ENCODE results near the gene TMEM106C. TPM values are rescaled to one million over a fixed set of nuclear protein-coding genes. Genes with fewer than 3 reads are reported as not detected.

The TMEM106C gene
- total and polyA plus RNA-seq, 8 donors, result 24.7 to 44.7 (median 31.7) TPM

DNA sequence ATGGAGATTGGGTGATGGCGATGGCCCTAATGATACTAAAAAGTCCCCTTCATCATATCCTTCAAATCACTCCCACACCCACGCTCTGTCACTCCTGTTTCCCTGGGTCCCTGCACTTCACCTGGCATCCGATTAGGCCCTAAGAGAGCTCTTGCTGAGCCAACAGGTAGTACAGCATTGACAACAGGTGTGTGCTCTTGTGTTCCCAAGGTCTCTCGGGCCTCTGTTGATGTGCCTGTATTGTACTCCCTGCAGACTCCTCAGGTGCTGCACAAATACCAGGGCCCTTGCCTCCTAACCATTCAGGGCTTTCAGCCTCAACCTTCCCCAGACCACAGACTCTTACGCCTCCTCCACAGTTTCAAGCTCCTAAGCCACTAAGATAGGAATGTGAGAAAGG is 32.8 kb upstream of the TMEM106C start:
- ATAC-seq, result no peak
- WGBS, 2 donors, result 84 to 85% methylated on average over 5 of the region's 5 CpGs
- DNase-seq, result no peak
- TF ChIP-seq, protein P1, sequence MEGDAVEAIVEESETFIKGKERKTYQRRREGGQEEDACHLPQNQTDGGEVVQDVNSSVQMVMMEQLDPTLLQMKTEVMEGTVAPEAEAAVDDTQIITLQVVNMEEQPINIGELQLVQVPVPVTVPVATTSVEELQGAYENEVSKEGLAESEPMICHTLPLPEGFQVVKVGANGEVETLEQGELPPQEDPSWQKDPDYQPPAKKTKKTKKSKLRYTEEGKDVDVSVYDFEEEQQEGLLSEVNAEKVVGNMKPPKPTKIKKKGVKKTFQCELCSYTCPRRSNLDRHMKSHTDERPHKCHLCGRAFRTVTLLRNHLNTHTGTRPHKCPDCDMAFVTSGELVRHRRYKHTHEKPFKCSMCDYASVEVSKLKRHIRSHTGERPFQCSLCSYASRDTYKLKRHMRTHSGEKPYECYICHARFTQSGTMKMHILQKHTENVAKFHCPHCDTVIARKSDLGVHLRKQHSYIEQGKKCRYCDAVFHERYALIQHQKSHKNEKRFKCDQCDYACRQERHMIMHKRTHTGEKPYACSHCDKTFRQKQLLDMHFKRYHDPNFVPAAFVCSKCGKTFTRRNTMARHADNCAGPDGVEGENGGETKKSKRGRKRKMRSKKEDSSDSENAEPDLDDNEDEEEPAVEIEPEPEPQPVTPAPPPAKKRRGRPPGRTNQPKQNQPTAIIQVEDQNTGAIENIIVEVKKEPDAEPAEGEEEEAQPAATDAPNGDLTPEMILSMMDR (IDR thresholded peaks at IDR 0.05), result no peak
- no peaks in the 10 kb centered on the region for H3K9me3 ChIP-seq
- intact Hi-C loops (cut with DNase I), result no loop called here
- H3K4me1 ChIP-seq, result no peaks in the 10 kb centered on the region
- H3K27ac ChIP-seq, result no peak overlapping the region
- H3K36me3 ChIP-seq, result no peaks in the 10 kb centered on the region
- H3K27me3 ChIP-seq, result no peaks in the 10 kb centered on the region
- no peak overlapping the region for H3K4me3 ChIP-seq
- no peak for FAIRE-seq

DNA sequence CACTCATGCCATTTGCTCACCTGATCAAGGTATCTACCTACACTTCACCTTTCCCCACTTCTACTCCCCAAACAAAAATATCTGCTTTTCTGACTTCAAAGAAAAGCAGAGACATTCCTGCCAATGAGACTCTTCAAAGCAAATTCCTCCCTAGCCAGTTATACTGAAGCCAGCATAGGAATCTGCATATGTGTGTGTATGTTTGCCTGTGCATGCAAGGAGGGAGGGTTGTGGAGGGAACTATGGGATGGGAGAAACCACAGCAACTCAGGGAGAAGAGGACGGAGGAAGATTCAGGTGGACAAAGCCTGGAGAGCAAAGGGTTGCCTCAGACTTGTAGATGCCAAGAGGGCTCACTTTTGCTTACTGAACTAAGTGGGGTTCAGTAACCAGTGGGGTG is 32.2 kb upstream of the TMEM106C start:
- no peak overlapping the region for H3K4me3 ChIP-seq
- no peaks in the 10 kb centered on the region for H3K27me3 ChIP-seq
- FAIRE-seq (no peak), DNase-seq (no peak), ATAC-seq (no peak)
- H3K36me3 ChIP-seq, result no peaks in the 10 kb centered on the region
- no peaks in the 10 kb centered on the region for H3K9me3 ChIP-seq
- intact Hi-C loops (cut with DNase I), result no loop called here
- TF ChIP-seq, protein P1 (IDR thresholded peaks at IDR 0.05), result no peak
- H3K4me1 ChIP-seq, result no peaks in the 10 kb centered on the region
- 54 to 62% methylated on average over 1 of the region's 1 CpG for WGBS, 2 donors
- H3K27ac ChIP-seq, result no peak overlapping the region

DNA sequence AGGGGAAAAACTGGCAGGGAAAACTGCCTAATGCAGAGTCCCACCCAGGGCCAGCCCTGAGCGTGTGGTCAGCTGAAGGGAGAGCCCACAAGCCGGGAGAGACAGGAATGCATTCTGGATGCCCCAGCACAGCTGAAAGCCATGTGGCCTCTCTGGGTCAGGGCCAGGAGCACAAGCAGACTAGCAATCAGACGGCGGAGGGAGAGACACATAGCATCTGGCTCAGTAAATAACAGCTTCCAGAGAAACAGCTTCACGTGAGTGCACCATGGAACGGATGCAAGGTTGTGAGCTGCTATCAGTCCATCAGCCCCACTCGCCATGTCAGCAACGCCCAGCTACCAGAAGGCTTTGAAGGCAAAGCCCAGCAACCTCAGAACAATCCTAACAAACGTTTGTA is 28.2 kb upstream of the TMEM106C start:
- TF ChIP-seq, protein P1 (IDR thresholded peaks at IDR 0.05), result no peak
- H3K27ac ChIP-seq, result no peak overlapping the region
- no peaks in the 10 kb centered on the region for H3K36me3 ChIP-seq
- ATAC-seq (peak in 2 of 4 donors; percentile 53 to 62), DNase-seq (no peak), FAIRE-seq (no peak)
- H3K4me1 ChIP-seq, result no peaks in the 10 kb centered on the region
- no peaks in the 10 kb centered on the region for H3K27me3 ChIP-seq
- H3K9me3 ChIP-seq, result no peaks in the 10 kb centered on the region
- WGBS, 2 donors, result 34 to 42% methylated on average over 9 of the region's 9 CpGs
- intact Hi-C loops (cut with DNase I), result no loop called here
- no peak overlapping the region for H3K4me3 ChIP-seq

DNA sequence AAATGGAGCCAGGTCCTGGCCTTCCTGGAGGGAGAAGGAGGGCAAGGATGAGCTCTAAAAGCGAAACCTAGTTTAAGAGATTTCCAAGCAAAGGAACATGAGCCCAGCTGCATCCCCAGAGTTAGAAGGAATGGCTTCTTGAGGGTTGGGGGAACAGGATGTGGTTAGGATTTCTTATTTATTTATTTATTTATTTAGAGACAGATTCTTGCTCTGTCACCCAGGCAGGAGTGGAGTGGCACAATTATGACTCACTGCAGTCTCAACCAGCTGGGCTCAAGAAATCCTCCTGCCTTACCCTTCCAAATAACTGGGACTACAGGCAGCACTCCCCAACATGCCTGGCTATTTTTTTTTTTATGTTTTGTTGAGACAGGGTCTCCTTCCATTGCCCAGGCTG is 25.3 kb upstream of the TMEM106C start:
- FAIRE-seq, result no peak
- TF ChIP-seq, protein P1 (IDR thresholded peaks at IDR 0.05), result no peak

DNA sequence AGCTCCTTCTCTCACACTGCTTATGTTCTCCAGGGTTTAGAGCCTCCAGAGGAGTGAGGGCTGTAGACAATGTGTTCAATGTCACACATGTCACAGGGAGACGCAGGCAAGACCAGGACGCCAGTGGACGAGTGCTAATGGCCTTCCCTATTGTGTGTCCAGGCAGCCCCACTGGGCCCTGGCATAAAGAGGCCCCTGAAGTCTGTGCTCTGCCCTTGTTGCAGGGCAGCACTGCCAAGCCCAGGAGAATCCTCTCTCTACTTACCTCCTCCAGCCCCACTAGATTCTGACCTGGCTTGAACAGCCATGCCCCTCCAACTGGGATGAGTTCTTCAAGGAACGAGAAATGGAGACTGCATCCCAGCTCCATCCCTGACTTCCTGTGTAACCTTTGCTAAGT is 24.8 kb upstream of the TMEM106C start:
- no peak for DNase-seq
- Histone ChIP-seq H3K27ac (no peak overlapping the region), H3K36me3 (no peaks in the 10 kb centered on the region), H3K4me1 (peaks cover 0 to 4% (median 0%) of the 10 kb centered on the region in 3 donors), H3K27me3 (peaks cover 0 to 4% (median 0%) of the 10 kb centered on the region in 4 donors), H3K9me3 (no peaks in the 10 kb centered on the region), H3K4me3 (no peak overlapping the region)
- 92 to 93% methylated on average over 4 of the region's 4 CpGs for WGBS, 2 donors
- intact Hi-C loops (cut with DNase I), result no loop called here
- ATAC-seq, result no peak
- TF ChIP-seq, protein P1 (IDR thresholded peaks at IDR 0.05), result no peak
- no peak for FAIRE-seq

More for the DNA sequence above, 25.3 kb upstream of the TMEM106C start:
- H3K4me3 ChIP-seq, result no peak overlapping the region
- no peaks in the 10 kb centered on the region for H3K36me3 ChIP-seq
- intact Hi-C loops (cut with DNase I), result no loop called here
- ATAC-seq, result no peak
- 92 to 100% methylated on average over 1 of the region's 1 CpG for WGBS, 2 donors
- H3K27me3 ChIP-seq, result peaks cover 0 to 4% (median 0%) of the 10 kb centered on the region in 4 donors
- H3K27ac ChIP-seq, result no peak overlapping the region
- no peak for DNase-seq
- H3K4me1 ChIP-seq, result peaks cover 0 to 4% (median 0%) of the 10 kb centered on the region in 3 donors
- no peaks in the 10 kb centered on the region for H3K9me3 ChIP-seq
